Stimulated activated CD8-positive, alpha-beta memory T cell treated with anti-CD3 and anti-CD28 coated beads, Interleukin-15, amount 100 ng/mL, for 24 hours (primary cell): ENCODE data around the gene CSF2RB.
A peak's percentile ranks its signal among the peaks of the same experiment; 100 is the strongest.
"Not testable (repeated sequence)": the region's sequence is repeated elsewhere in the genome, so short reads cannot be mapped to it uniquely, and the experiment has no call there.

Experiments
- DNase-seq: peaks from one replicate; pipeline ENCODE4 v3.0.0-alpha.2; 2020; ENCODE audit warnings: low read depth

Gene CSF2RB

DNA sequence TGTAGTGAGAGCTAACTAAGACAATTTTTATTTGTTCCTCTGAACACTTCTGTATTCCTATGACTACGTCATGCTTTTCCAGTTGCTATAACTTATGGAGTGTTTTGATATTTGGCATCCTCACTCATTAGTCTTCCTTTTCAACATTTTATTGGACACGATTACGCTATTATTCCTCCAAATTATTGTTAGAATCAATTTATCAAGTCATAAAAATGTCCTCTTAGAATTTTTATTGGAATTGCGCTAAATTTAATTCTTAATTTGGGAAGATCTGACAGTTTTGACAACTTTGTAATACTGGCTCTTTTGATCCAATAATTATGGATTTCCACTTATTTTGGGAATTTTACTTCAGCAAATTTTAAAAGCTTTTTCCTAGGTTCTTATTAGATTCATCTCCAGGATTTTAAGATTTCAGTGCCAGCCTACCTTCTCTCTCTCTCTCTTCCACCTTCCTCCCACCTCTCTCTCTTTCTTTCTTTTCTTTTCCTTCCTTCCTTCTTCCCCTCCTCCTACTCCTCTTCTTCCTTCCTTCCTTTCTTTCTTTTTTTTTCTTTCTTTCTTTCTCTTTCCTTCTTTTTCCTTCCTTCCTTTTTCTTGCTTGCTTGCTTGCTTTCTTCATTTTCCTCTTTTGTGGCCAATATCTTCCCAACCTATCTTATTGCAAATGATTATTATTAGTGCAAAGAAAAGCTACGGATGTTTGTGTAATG, 55.0 kb downstream of the CSF2RB start:
- no peak for DNase-seq

GRCh38 chr22:36971341-36972125, 58.1 kb downstream of the CSF2RB start:
- DNase-seq: no peak

- no peak for DNase-seq
Observed at GRCh38 chr22:36976606-36977005, 63.2 kb downstream of the CSF2RB start.

GRCh38 chr22:36977401-36977861, 64.0 kb downstream of the CSF2RB start:
- peak; percentile 43 for DNase-seq

- DNase-seq: peak; percentile 76
Observed at GRCh38 chr22:36977947-36978660, 64.7 kb downstream of the CSF2RB start.

DNA sequence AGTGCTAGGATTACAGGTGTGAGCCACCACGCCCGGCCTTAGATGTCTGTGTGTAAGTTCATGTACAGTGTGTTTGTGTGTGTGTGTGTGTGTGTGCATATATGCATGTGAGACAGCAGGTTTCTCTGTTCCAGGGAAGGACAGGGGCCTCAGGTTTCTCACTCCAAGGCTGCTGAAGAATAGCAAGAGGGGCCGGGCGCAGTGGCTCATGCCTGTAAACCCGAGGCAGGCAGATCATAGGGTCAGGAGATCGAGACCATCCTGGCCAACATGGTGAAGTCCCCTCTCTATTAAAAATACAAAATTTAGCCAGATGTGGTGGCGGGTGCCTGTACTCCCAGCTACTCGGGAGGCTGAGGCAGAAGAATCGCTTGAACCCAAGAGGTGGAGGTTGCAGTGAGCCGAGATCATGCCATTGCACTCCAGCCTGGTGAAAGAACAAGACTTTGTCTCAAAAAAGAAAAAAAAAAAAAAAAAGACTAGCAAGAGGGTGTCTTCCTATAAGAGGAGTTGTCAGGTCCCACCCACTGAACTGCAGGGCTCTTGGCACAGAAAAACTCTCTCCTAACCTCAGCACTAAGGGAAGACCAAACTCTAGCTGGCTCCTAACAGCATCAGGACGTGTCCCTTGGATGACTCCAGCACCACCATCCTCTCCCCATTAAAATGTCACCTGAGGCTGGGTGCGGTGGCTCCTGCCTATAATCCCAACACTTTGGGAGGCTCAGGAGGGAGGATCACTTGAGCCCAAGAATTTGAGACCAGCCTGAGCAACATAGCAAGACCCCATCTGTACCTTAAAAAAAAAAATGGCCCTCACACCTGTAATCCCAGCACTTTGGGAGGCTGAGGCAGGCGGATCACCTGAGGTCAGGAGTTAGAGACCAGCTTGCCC, 65.8 kb downstream of the CSF2RB start:
- DNase-seq: no peak

GRCh38 chr22:36981247-36981775, 67.9 kb downstream of the CSF2RB start:
- no peak for DNase-seq

DNA sequence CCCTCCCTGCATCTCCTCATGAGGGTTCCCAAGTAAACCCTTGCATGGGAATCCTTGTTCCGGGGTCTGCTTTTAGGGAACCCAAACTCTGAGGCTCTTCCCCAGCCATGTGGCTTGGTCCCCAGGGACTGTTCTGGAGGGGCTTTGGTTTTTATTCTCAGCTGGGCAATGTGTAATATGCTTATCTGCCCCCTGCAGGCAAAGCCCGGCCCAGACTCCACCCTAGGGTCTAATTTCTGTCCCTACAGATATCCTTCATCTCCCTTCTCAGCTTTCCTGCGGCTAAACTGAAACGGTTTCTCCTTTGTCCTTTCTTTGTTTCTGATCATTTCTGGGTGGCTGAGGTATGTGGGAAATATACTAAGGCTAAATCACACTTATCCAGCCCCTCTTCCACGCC, 68.7 kb downstream of the CSF2RB start:
- no peak for DNase-seq

DNA sequence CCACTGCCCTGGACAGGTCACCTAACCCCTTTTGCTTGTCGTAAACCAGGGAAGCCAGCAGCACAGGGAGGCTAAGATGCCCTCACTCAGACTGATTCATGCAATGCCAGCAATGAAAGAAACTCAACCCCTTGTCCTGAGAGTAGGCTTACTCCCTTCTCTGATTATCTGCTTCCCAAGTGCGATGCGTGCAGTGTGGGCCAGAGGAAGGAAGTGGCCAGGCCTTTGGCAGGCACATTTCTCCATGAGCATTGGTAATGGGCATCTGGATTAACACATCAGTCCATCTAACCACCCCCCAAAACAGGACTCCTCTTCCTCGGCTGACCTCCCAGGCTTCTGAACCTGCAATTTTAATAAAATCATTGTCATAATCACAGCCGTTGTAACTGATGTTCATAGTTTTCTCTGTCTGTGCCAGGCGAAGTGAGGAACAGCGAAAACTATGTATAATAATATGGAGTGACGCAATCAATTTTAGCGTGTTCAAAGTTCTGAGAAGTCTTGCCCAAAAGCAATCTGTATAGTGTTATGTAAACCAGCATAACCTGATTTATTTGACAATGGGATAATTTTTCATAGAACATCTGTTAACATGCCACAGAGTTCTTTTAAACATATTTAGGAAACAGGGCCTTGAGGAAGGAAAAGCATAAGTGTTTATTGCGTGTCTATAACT, 71.9 kb downstream of the CSF2RB start:
- DNase-seq: no peak

- peak; percentile 29 for DNase-seq
Observed at GRCh38 chr22:36986242-36986821, 72.9 kb downstream of the CSF2RB start.

- DNase-seq: no peak
Observed at GRCh38 chr22:36988075-36988832, 74.8 kb downstream of the CSF2RB start.

- DNase-seq: not testable (repeated sequence)
Observed at GRCh38 chr22:36989012-36989411, 75.6 kb downstream of the CSF2RB start.
